SK-N-SH (cell line): ENCODE results near the gene QSOX2. TPM values are rescaled to one million over a fixed set of nuclear protein-coding genes. Genes with fewer than 3 reads are reported as not detected.

Experiments used
- CTCF ChIA-PET: fragments of 300-600, 350-600 bp; formaldehyde crosslinking; extraction: SDS; loops from one replicate; lab custom pipeline; 2021; lab: Yijun Ruan, JAX
- POLR2A ChIA-PET: fragments of 350-600 bp; sonication (Branson Sonifier 250); formaldehyde crosslinking; extraction: SDS; loops from one replicate; lab custom pipeline; 2020; ENCODE audit warnings: antibody characterized with exemption, inconsistent platforms; lab: Yijun Ruan, JAX
- DNase-seq: peaks from one replicate; pipeline ENCODE4 v3.0.0; 2012
- H2AFZ ChIP-seq: fragments of 200-600 bp; sonication (generic); 2 replicates; pipeline ENCODE4 v1.8.1; 2016; ENCODE audit warnings: antibody characterized with exemption, mild to moderate bottlenecking, low read depth
- H3F3A ChIP-seq: fragments of 200-600 bp; sonication (generic); replicated peaks from 2 replicates; pipeline ENCODE3; 2016; ENCODE audit warnings: antibody characterized with exemption, mild to moderate bottlenecking; ENCODE audit not compliant: insufficient read depth
- H3K27ac ChIP-seq, 2 experiments: fragments of 200-500 bp in 1 of 2; fragments of 200-600 bp in 1 of 2; sonication (Bioruptor generic) in 1 of 2; sonication (generic), shearing (Covaris generic) in 1 of 2; 2 replicates each; pipeline versions ENCODE4 v1.5.1 to v1.6.1; 2014 to 2016; ENCODE audit warnings: low read depth in 2 of 2, inconsistent platforms in 1 of 2, low read length in 1 of 2, mild to moderate bottlenecking in 1 of 2, mixed read lengths in 1 of 2
- H3K27me3 ChIP-seq: fragments of 200-600 bp; sonication (generic), shearing (Covaris generic); 2 replicates; pipeline ENCODE4 v1.6.1; 2016; ENCODE audit warnings: mixed run types; ENCODE audit not compliant: insufficient read depth
- H3K36me3 ChIP-seq, 2 experiments: fragments of 200-500 bp in 1 of 2; fragments of 200-600 bp in 1 of 2; sonication (Bioruptor generic) in 1 of 2; sonication (generic) in 1 of 2; replicated peaks in 1 of 2; 2 replicates each; pipeline versions ENCODE3 to v1.5.1; 2014 to 2016; ENCODE audit warnings: low read length in 1 of 2, mild to moderate bottlenecking in 1 of 2; ENCODE audit not compliant: insufficient read depth in 2 of 2, control insufficient read depth in 1 of 2
- H3K4me1 ChIP-seq, 2 experiments: fragments of 200-500 bp in 1 of 2; fragments of 200-600 bp in 1 of 2; sonication (Bioruptor generic) in 1 of 2; sonication (generic), shearing (Covaris generic) in 1 of 2; 2 replicates each; pipeline versions ENCODE4 v1.5.1 to v1.6.1; 2014 to 2016; ENCODE audit warnings: low read depth in 1 of 2, low read length in 1 of 2, mixed run types in 1 of 2; ENCODE audit not compliant: insufficient read depth in 2 of 2, control insufficient read depth in 1 of 2
- H3K4me2 ChIP-seq: fragments of 200-600 bp; sonication (generic), shearing (Covaris generic); 2 replicates; pipeline ENCODE4 v1.6.1; 2017; ENCODE audit warnings: mixed run types
- H3K4me3 ChIP-seq, 2 experiments: fragments of 200-500 bp in 1 of 2; fragments of 200-600 bp in 1 of 2; sonication (Bioruptor generic) in 1 of 2; sonication (generic), shearing (Covaris generic) in 1 of 2; 2 replicates each; pipeline versions ENCODE4 v1.5.1 to v1.8.1; 2014 to 2016; ENCODE audit warnings: low read depth in 2 of 2, inconsistent platforms in 1 of 2, low read length in 1 of 2, mild to moderate bottlenecking in 1 of 2, mixed read lengths in 1 of 2, moderate library complexity in 1 of 2
- H3K79me2 ChIP-seq: fragments of 200-600 bp; sonication (generic); 2 replicates; pipeline ENCODE4 v1.8.1; 2017; ENCODE audit warnings: mild to moderate bottlenecking; ENCODE audit not compliant: insufficient read depth
- H3K9ac ChIP-seq: fragments of 200-600 bp; sonication (generic); 2 replicates; pipeline ENCODE4 v1.6.1; 2017; ENCODE audit warnings: mixed run types
- H3K9me2 ChIP-seq: fragments of 200-600 bp; sonication (generic); 2 replicates; pipeline ENCODE4 v1.6.1; 2017; ENCODE audit warnings: mixed run types
- H3K9me3 ChIP-seq: fragments of 200-600 bp; sonication (generic); 2 replicates; pipeline ENCODE4 v1.6.1; 2017; ENCODE audit warnings: mixed run types, mild to moderate bottlenecking, moderate library complexity
- H4K20me1 ChIP-seq: fragments of 200-600 bp; sonication (generic); 2 replicates; pipeline ENCODE4 v1.6.1; 2017; ENCODE audit warnings: mild to moderate bottlenecking, mixed run types; ENCODE audit not compliant: insufficient read depth
- CTCF ChIP-seq: fragments of 200-600 bp; sonication (generic); IDR thresholded peaks from 2 replicates; pipeline ENCODE4 v1.6.1; 2017; ENCODE audit warnings: antibody characterized with exemption, mild to moderate bottlenecking, moderate library complexity
- EP300 ChIP-seq, 2 experiments: IDR thresholded peaks; 2 replicates each; pipeline versions ENCODE4 v1.4.0 to v1.6.1; 2012; ENCODE audit warnings: borderline replicate concordance in 1 of 2, low read depth in 1 of 2, low read length in 1 of 2
- EZH2phosphoT487 ChIP-seq: fragments of 200-600 bp; sonication (generic); IDR thresholded peaks from 2 replicates; pipeline ENCODE4 v1.6.1; 2017; ENCODE audit warnings: low read depth, mixed run types, mild to moderate bottlenecking, antibody characterized with exemption, moderate library complexity, borderline replicate concordance
- FOSL2 ChIP-seq: IDR thresholded peaks from 2 replicates; pipeline ENCODE4 v1.4.0; 2012; ENCODE audit warnings: low read depth, mild to moderate bottlenecking, moderate library complexity, borderline replicate concordance
- FOXJ3 ChIP-seq: sonication (generic); formaldehyde crosslinking; IDR thresholded peaks from 2 replicates; pipeline ENCODE4 v1.5.1; 2020; ENCODE audit warnings: mild to moderate bottlenecking, missing genetic modification reagents
- GATA2 ChIP-seq: sonication (generic); formaldehyde crosslinking; IDR thresholded peaks from 2 replicates; pipeline ENCODE4 v1.5.0; 2020; ENCODE audit warnings: mild to moderate bottlenecking, missing genetic modification reagents
- IRF3 ChIP-seq: fragments of 150-350 bp; IDR thresholded peaks from 2 replicates; pipeline ENCODE4 v1.6.1; 2016; ENCODE audit warnings: mild to moderate bottlenecking, low read depth, low read length
- JUND ChIP-seq: IDR thresholded peaks from 2 replicates; pipeline ENCODE4 v1.4.0; 2012
- MAX ChIP-seq: IDR thresholded peaks from 2 replicates; pipeline ENCODE4 v1.4.0; 2012; ENCODE audit warnings: low read depth
- MEF2A ChIP-seq: IDR thresholded peaks from 2 replicates; pipeline ENCODE4 v1.4.0; 2012; ENCODE audit warnings: low read depth, borderline replicate concordance
- NFIC ChIP-seq: IDR thresholded peaks from 2 replicates; pipeline ENCODE4 v1.4.0; 2012; ENCODE audit warnings: borderline replicate concordance
- RAD21 ChIP-seq: IDR thresholded peaks from 2 replicates; pipeline ENCODE4 v1.6.1; 2012; ENCODE audit warnings: mild to moderate bottlenecking, low read length
- RXRA ChIP-seq: IDR thresholded peaks from 2 replicates; pipeline ENCODE4 v1.4.0; 2012; ENCODE audit warnings: low read depth, mild to moderate bottlenecking, borderline replicate concordance
- SIN3A ChIP-seq: IDR thresholded peaks from 2 replicates; pipeline ENCODE4 v1.6.1; 2012; ENCODE audit warnings: low read depth, mild to moderate bottlenecking, low read length, moderate library complexity, borderline replicate concordance
- SMC3 ChIP-seq: IDR thresholded peaks from 2 replicates; pipeline ENCODE4 v1.6.1; 2012; ENCODE audit warnings: low read depth, low read length, improper control_type of control experiment
- TAF1 ChIP-seq: IDR thresholded peaks from 2 replicates; pipeline ENCODE4 v1.6.1; 2012; ENCODE audit warnings: low read depth, mild to moderate bottlenecking, low read length, moderate library complexity, borderline replicate concordance
- TCF12 ChIP-seq: IDR thresholded peaks from 2 replicates; pipeline ENCODE4 v1.4.0; 2012
- TEAD4 ChIP-seq: IDR thresholded peaks from 2 replicates; pipeline ENCODE4 v1.4.0; 2012; ENCODE audit warnings: mild to moderate bottlenecking, borderline replicate concordance; ENCODE audit not compliant: insufficient read depth
- YY1 ChIP-seq: IDR thresholded peaks from 2 replicates; pipeline ENCODE4 v1.4.0; 2012; ENCODE audit warnings: low read depth, mild to moderate bottlenecking
- WGBS: methylation state at CpG from one replicate; pipeline ENCODE4 v1.1.6; 2017; ENCODE audit warnings: low lambda C conversion rate; 5-methylcytosine and 5-hydroxymethylcytosine counted together
- polyA plus RNA-seq, 3 experiments: library from polyadenylated mRNA; depleted of rRNA; stranded (reverse); fragments of >200 nt; gene quantifications; 2 replicates each; pipeline ENCODE4 v1.2.3, GENCODE V29; 2012
- TF ChIP-seq, protein P1 (sequence below): IDR thresholded peaks from 2 replicates; pipeline ENCODE4 v1.4.0; 2012; ENCODE audit warnings: low read depth, borderline replicate concordance

Gene QSOX2
- polyA plus RNA-seq, 1 of the 3 experiments (the other 2 are of a cell fraction): 26.6 TPM

GRCh38 chr9:136179761-136180160, 65.9 kb downstream of the QSOX2 start:
- Histone ChIP-seq H3F3A (no peaks in the 10 kb centered on the region), H3K9me3 (no peaks in the 10 kb centered on the region), H3K4me1 (peaks cover 0 to 12% of the 10 kb centered on the region in 2 experiments; a peak in 1 of 4 replicates), H3K9me2 (no peaks in the 10 kb centered on the region), H3K4me2 (no peak overlapping the region), H3K4me3 (no peak overlapping the region), H3K27ac (no peak overlapping the region), H4K20me1 (no peaks in the 10 kb centered on the region), H3K9ac (no peak overlapping the region), H3K79me2 (no peaks in the 10 kb centered on the region), H3K36me3 (no peaks in the 10 kb centered on the region), H3K27me3 (peaks cover 92% of the 10 kb centered on the region), H2AFZ (no peak overlapping the region)
- TF ChIP-seq TCF12: no peak
- TF ChIP-seq FOSL2: no peak
- no peak for TF ChIP-seq MAX
- TF ChIP-seq EZH2phosphoT487: no peak
- TF ChIP-seq SIN3A: no peak
- TF ChIP-seq RXRA: no peak
- no peak for TF ChIP-seq EP300 (IDR thresholded peaks at IDR 0.05; ENCODE audit: borderline replicate concordance in 1 of 2, low read depth in 1 of 2, low read length in 1 of 2)
- no peak for TF ChIP-seq MEF2A
- no peak for TF ChIP-seq TEAD4
- no peak for TF ChIP-seq TAF1
- TF ChIP-seq SMC3: no peak
- TF ChIP-seq, protein P1, sequence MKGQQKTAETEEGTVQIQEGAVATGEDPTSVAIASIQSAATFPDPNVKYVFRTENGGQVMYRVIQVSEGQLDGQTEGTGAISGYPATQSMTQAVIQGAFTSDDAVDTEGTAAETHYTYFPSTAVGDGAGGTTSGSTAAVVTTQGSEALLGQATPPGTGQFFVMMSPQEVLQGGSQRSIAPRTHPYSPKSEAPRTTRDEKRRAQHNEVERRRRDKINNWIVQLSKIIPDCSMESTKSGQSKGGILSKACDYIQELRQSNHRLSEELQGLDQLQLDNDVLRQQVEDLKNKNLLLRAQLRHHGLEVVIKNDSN: no peak
- no peak for TF ChIP-seq YY1
- no peak for TF ChIP-seq IRF3
- TF ChIP-seq CTCF: no peak
- TF ChIP-seq RAD21: no peak
- TF ChIP-seq GATA2 (CRISPR knock-in tag): no peak
- no peak for TF ChIP-seq FOXJ3 (CRISPR knock-in tag)
- no peak for TF ChIP-seq JUND
- TF ChIP-seq NFIC: no peak
- CTCF ChIA-PET: interaction anchor here (1.5 to 3.0 kb wide), 2 partner anchors 11 to 104 kb away, joined by 3 to 13 read pairs; no protein-coding TSS in a partner anchor
- POLR2A ChIA-PET: no interaction called here
- 45% methylated on average over 5 of the region's 13 CpGs for WGBS
- no peak for DNase-seq
